ENCODE data around the gene DHRS12.

DNA sequence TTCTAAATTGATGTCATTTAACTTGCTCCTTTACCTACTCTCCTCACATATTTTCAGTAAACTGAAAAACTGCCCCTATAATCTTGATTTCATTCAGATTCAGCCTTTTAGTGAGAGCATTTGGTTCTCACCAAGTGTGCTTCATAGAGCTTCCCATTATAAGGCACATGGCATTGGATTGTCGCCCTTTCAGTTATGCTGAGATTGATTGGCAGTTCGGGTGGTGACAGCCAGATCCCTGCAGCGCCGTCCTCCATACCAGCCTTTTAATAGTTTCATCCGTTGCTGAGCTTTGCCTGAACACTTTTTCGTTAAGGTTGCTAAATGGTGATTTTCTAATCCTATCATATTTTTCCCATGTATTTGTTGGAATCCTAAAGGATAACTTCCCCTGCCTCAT, 80.4 kb downstream of the DHRS12 start:
- TF ChIP-seq CTCF (conservative IDR thresholded peaks at IDR 0.05) (no peak), EZH2 (IDR thresholded peaks at IDR 0.05; ENCODE audit: low read depth) (no peak)

All from PC-9 (cell line).